CD4-positive, CD25-positive, alpha-beta regulatory T cell (primary cell): ENCODE measurements around the gene MINDY4. TPM values are rescaled to one million over a fixed set of nuclear protein-coding genes. Genes with fewer than 3 reads are reported as not detected.
A peak's percentile ranks its signal among the peaks of the same experiment; 100 is the strongest.

Experiments
- ATAC-seq, 2 donors: fragments of 150-1000 bp; cut with Tn5 transposase; one replicate each; pipeline ENCODE4 v1.10.0; 2021; ENCODE audit warnings: low read depth in 2 of 2, moderate number of reproducible peaks in 2 of 2, moderate library complexity in 1 of 2
- DNase-seq, 3 donors: peaks; one replicate each; pipeline versions ENCODE4 v3.0.0 to v3.0.0-alpha.2; 2012 to 2022; ENCODE audit warnings: mixed read lengths in 1 of 3
- H3K27ac ChIP-seq: one replicate; pipeline ENCODE4 v1.7.0; 2013; ENCODE audit warnings: mild to moderate bottlenecking, low read length; ENCODE audit not compliant: insufficient read depth, poor library complexity, severe bottlenecking
- H3K27me3 ChIP-seq: one replicate; pipeline ENCODE4 v1.7.0; 2013; ENCODE audit warnings: low read length; ENCODE audit not compliant: control insufficient read depth, insufficient read depth
- H3K36me3 ChIP-seq: one replicate; pipeline ENCODE4 v1.7.0; 2013; ENCODE audit warnings: mild to moderate bottlenecking, low read length, moderate library complexity; ENCODE audit not compliant: control insufficient read depth, insufficient read depth
- H3K4me1 ChIP-seq: 2 replicates; pipeline ENCODE4 v1.7.0; 2013; ENCODE audit warnings: mild to moderate bottlenecking, low read length; ENCODE audit not compliant: insufficient read depth, control insufficient read depth, poor library complexity, severe bottlenecking
- H3K4me3 ChIP-seq: one replicate; pipeline ENCODE4 v1.7.0; 2013; ENCODE audit warnings: low read depth, mild to moderate bottlenecking, low read length, moderate library complexity
- H3K9me3 ChIP-seq, 2 experiments: 1 replicate in 1 of 2; 2 replicates in 1 of 2; pipeline ENCODE4 v1.7.0; 2013; ENCODE audit warnings: low read length in 2 of 2, mild to moderate bottlenecking in 1 of 2, moderate library complexity in 1 of 2; ENCODE audit not compliant: control insufficient read depth in 2 of 2
- H3K27ac Mint-ChIP-seq, 3 donors: one replicate each; pipeline ENCODE4 v1.8.0; 2020 to 2022; ENCODE audit warnings: mild to moderate bottlenecking in 3 of 3, mixed read lengths in 3 of 3, moderate library complexity in 2 of 3
- H3K27me3 Mint-ChIP-seq: one replicate; pipeline ENCODE4 v1.8.0; 2022; ENCODE audit warnings: mild to moderate bottlenecking, mixed read lengths
- H3K36me3 Mint-ChIP-seq: one replicate; pipeline ENCODE4 v1.8.0; 2020; ENCODE audit warnings: mixed read lengths
- H3K4me1 Mint-ChIP-seq, 4 donors: one replicate each; pipeline ENCODE4 v1.8.0; 2020 to 2022; ENCODE audit warnings: mixed read lengths in 4 of 4, mild to moderate bottlenecking in 1 of 4
- H3K4me3 Mint-ChIP-seq, 4 donors: one replicate each; pipeline ENCODE4 v1.8.0; 2020 to 2022; ENCODE audit warnings: mild to moderate bottlenecking in 4 of 4, mixed read lengths in 4 of 4, moderate library complexity in 3 of 4
- H3K9me3 Mint-ChIP-seq, 7 donors: one replicate each; pipeline ENCODE4 v1.8.0; 2020 to 2022; ENCODE audit warnings: mixed read lengths in 7 of 7, mild to moderate bottlenecking in 3 of 7, moderate library complexity in 2 of 7
- polyA plus RNA-seq, 4 donors: library from polyadenylated mRNA; unstranded; fragments of 300-500 nt; fragmentation: Illumina TruSeq; gene quantifications; one replicate each; pipeline ENCODE4 v1.2.3, GENCODE V29; 2021
- total RNA-seq: library from RNA; stranded (reverse); gene quantifications from one replicate; pipeline ENCODE4 v1.2.3, GENCODE V29; 2022

The MINDY4 gene
- total and polyA plus RNA-seq, 5 donors from 2014 or later = 0.17 to 1.0 (median 0.52) TPM

- DNase-seq (no peak), ATAC-seq (no peak)
- Histone ChIP-seq H3K4me1 (no peaks in the 10 kb centered on the region), H3K4me3 (no peak overlapping the region), H3K9me3 (no peaks in the 10 kb centered on the region), H3K27me3 (no peaks in the 10 kb centered on the region), H3K36me3 (no peaks in the 10 kb centered on the region), H3K27ac (no peak overlapping the region)
- no peaks in the 10 kb centered on the region for H3K27me3 Mint-ChIP-seq
- H3K4me3 Mint-ChIP-seq = no peak overlapping the region
- no peaks in the 10 kb centered on the region for H3K9me3 Mint-ChIP-seq
- no peaks in the 10 kb centered on the region for H3K36me3 Mint-ChIP-seq
- no peaks in the 10 kb centered on the region for H3K4me1 Mint-ChIP-seq
- H3K27ac Mint-ChIP-seq = no peak overlapping the region
Measured at GRCh38 chr7:30907527-30908267, 136.5 kb downstream of the MINDY4 start.

GRCh38 chr7:30908681-30909080 is 137.5 kb downstream of the MINDY4 start:
- H3K4me3 ChIP-seq = no peak overlapping the region
- H3K36me3 ChIP-seq = no peaks in the 10 kb centered on the region
- no peaks in the 10 kb centered on the region for H3K27me3 Mint-ChIP-seq
- no peaks in the 10 kb centered on the region for H3K9me3 Mint-ChIP-seq
- H3K27me3 ChIP-seq = no peaks in the 10 kb centered on the region
- no peak overlapping the region for H3K27ac Mint-ChIP-seq
- no peak overlapping the region for H3K4me3 Mint-ChIP-seq
- ATAC-seq (no peak), DNase-seq (no peak)
- H3K36me3 Mint-ChIP-seq = no peaks in the 10 kb centered on the region
- H3K4me1 Mint-ChIP-seq = no peaks in the 10 kb centered on the region
- H3K9me3 ChIP-seq = no peaks in the 10 kb centered on the region
- no peaks in the 10 kb centered on the region for H3K4me1 ChIP-seq
- no peak overlapping the region for H3K27ac ChIP-seq

- ATAC-seq (no peak), DNase-seq (no peak)
- Histone ChIP-seq H3K27me3 (no peaks in the 10 kb centered on the region), H3K27ac (no peak overlapping the region), H3K36me3 (no peaks in the 10 kb centered on the region), H3K9me3 (no peaks in the 10 kb centered on the region), H3K4me3 (no peak overlapping the region), H3K4me1 (no peaks in the 10 kb centered on the region)
- no peaks in the 10 kb centered on the region for H3K36me3 Mint-ChIP-seq
- H3K27ac Mint-ChIP-seq = peak overlapping the region in 1 of 3 donors; percentile 5
- no peaks in the 10 kb centered on the region for H3K27me3 Mint-ChIP-seq
- no peaks in the 10 kb centered on the region for H3K4me1 Mint-ChIP-seq
- H3K9me3 Mint-ChIP-seq = no peaks in the 10 kb centered on the region
- H3K4me3 Mint-ChIP-seq = no peak overlapping the region
Measured at GRCh38 chr7:30909431-30909830, 138.2 kb downstream of the MINDY4 start.

- ATAC-seq (no peak), DNase-seq (no peak)
- H3K36me3 ChIP-seq = no peaks in the 10 kb centered on the region
- H3K9me3 Mint-ChIP-seq = no peaks in the 10 kb centered on the region
- H3K36me3 Mint-ChIP-seq = no peaks in the 10 kb centered on the region
- H3K27ac ChIP-seq = no peak overlapping the region
- H3K27me3 ChIP-seq = no peaks in the 10 kb centered on the region
- no peaks in the 10 kb centered on the region for H3K4me1 Mint-ChIP-seq
- H3K9me3 ChIP-seq = no peaks in the 10 kb centered on the region
- no peaks in the 10 kb centered on the region for H3K4me1 ChIP-seq
- H3K4me3 ChIP-seq = no peak overlapping the region
- H3K27me3 Mint-ChIP-seq = no peaks in the 10 kb centered on the region
- H3K4me3 Mint-ChIP-seq = no peak overlapping the region
- no peak overlapping the region for H3K27ac Mint-ChIP-seq
Measured at GRCh38 chr7:30910411-30911073, 139.3 kb downstream of the MINDY4 start.

- Mint-ChIP-seq H3K9me3 (no peaks in the 10 kb centered on the region), H3K27ac (no peak overlapping the region), H3K4me3 (no peak overlapping the region), H3K4me1 (no peaks in the 10 kb centered on the region), H3K36me3 (no peaks in the 10 kb centered on the region), H3K27me3 (no peaks in the 10 kb centered on the region)
- H3K4me3 ChIP-seq = no peak overlapping the region
- no peaks in the 10 kb centered on the region for H3K36me3 ChIP-seq
- no peaks in the 10 kb centered on the region for H3K27me3 ChIP-seq
- no peak overlapping the region for H3K27ac ChIP-seq
- no peaks in the 10 kb centered on the region for H3K4me1 ChIP-seq
- H3K9me3 ChIP-seq = no peaks in the 10 kb centered on the region
- no peak for DNase-seq
- no peak for ATAC-seq
Measured at GRCh38 chr7:30911133-30911532, 139.9 kb downstream of the MINDY4 start.

GRCh38 chr7:30911561-30911969 is 140.3 kb downstream of the MINDY4 start, which contains the start of gene AQP1:
TSS of gene AQP1 (plus strand) at chr7:30911853. CDS start at chr7:30911910, 57 bp downstream.
- Histone ChIP-seq H3K27me3 (no peaks in the 10 kb centered on the region), H3K9me3 (no peaks in the 10 kb centered on the region), H3K36me3 (no peaks in the 10 kb centered on the region), H3K4me1 (no peaks in the 10 kb centered on the region), H3K27ac (no peak within 1 kb of the TSS), H3K4me3 (no peak within 1 kb of the TSS)
- H3K36me3 Mint-ChIP-seq = no peaks in the 10 kb centered on the region
- DNase-seq = no peak
- no peaks in the 10 kb centered on the region for H3K27me3 Mint-ChIP-seq
- peak within 1 kb of the TSS in 1 of 3 donors; percentile 24 for H3K27ac Mint-ChIP-seq
- ATAC-seq = no peak
- no peaks in the 10 kb centered on the region for H3K4me1 Mint-ChIP-seq
- H3K9me3 Mint-ChIP-seq = no peaks in the 10 kb centered on the region
- no peak within 1 kb of the TSS for H3K4me3 Mint-ChIP-seq

GRCh38 chr7:30912021-30912730 is 141.0 kb downstream of the MINDY4 start:
- Mint-ChIP-seq H3K27ac (peak overlapping the region in 1 of 3 donors; percentile 24), H3K4me3 (no peak overlapping the region), H3K9me3 (no peaks in the 10 kb centered on the region), H3K27me3 (no peaks in the 10 kb centered on the region), H3K36me3 (no peaks in the 10 kb centered on the region), H3K4me1 (no peaks in the 10 kb centered on the region)
- no peak overlapping the region for H3K4me3 ChIP-seq
- no peaks in the 10 kb centered on the region for H3K9me3 ChIP-seq
- H3K27ac ChIP-seq = no peak overlapping the region
- no peaks in the 10 kb centered on the region for H3K36me3 ChIP-seq
- no peaks in the 10 kb centered on the region for H3K27me3 ChIP-seq
- DNase-seq (no peak), ATAC-seq (no peak)
- H3K4me1 ChIP-seq = no peaks in the 10 kb centered on the region
